GM18868 (cell line): ENCODE data around the gene CRTAC1.

Source experiments
- ATAC-seq: cut with Tn5 transposase; IDR thresholded peaks from one replicate; pipeline ENCODE4 v1.9.1; 2021; ENCODE audit warnings: mild to moderate bottlenecking, moderate library complexity; ENCODE audit not compliant: unreplicated experiment

CRTAC1 gene

DNA sequence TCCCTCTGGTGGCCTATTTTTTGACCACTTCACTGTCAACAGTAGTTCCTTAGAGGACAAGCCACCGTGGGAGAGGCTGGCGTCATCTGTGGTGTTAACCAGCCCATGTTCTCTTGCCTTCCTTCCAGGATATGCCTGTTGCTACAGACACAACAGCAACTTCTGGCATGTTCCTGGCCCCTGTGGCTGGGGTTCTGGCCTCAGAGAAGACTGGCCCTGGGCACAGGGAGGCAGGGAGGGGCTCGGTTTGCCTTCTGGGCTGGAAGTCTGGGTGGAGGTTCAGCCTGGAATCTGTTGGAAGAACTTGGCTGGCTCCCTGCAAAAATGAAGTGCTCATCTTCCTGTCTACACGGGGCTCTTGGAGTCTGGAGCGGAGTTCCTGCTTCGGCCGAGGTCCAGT lies 155.0 kb downstream of the CRTAC1 start:
- no peak for ATAC-seq

DNA sequence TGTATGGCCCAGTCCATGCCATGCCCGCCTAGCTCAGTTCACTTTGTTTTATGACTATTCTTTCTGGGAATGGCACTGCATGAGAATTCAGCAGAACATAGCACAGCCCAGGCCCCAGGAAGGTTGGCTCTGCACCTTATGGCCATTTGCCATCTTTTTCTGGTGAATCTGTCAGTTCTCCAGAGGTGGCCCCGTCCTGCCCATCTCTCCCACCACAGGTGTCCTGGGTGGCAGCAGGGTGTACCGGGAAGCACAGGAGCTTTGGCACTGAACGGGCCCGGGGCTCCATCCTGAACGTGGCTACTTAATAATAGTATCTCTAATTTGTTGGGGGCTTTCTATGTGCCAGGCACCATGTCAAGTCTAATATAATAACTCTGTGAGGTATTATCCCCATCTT lies 156.1 kb downstream of the CRTAC1 start:
- no peak for ATAC-seq

DNA sequence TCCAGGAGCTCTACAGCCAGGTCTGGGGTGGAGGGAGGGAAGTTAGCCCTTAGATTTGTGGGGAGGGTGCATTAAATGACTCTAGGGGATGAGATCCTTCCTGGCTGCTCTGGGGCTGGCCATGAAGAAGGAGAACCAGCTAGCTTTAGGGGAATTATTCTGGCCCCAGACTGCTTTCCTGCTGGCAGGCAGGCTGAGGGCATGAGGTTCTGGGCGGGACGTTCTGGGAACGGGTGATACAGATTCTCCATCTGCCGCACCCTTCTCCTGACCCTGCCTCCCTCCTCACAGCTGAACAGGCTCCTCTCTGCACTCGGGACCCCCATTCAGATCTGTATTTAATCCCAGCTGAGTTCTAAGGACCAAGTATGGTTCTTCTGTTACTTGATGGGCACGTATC lies 156.9 kb downstream of the CRTAC1 start:
- no peak for ATAC-seq

DNA sequence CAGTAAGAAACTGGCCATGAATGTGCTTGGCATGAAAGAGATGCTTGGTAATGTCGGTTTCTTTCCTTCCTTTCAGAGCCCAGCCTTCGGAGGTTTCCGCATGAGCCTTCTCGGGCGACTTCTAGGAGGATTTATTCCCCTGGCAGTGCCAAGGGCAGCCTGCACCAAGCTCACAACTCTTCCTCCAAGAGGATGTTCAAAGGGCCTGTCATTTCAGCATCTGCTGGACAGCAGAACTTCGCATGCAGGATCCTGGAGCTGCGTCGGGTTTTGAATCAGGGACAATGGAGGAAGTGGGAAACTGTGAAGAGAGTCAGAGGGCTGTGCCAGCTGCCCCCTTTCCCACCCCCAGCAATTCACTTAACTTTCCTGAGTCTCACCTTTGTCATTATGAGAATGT lies 159.4 kb downstream of the CRTAC1 start:
- no peak for ATAC-seq

DNA sequence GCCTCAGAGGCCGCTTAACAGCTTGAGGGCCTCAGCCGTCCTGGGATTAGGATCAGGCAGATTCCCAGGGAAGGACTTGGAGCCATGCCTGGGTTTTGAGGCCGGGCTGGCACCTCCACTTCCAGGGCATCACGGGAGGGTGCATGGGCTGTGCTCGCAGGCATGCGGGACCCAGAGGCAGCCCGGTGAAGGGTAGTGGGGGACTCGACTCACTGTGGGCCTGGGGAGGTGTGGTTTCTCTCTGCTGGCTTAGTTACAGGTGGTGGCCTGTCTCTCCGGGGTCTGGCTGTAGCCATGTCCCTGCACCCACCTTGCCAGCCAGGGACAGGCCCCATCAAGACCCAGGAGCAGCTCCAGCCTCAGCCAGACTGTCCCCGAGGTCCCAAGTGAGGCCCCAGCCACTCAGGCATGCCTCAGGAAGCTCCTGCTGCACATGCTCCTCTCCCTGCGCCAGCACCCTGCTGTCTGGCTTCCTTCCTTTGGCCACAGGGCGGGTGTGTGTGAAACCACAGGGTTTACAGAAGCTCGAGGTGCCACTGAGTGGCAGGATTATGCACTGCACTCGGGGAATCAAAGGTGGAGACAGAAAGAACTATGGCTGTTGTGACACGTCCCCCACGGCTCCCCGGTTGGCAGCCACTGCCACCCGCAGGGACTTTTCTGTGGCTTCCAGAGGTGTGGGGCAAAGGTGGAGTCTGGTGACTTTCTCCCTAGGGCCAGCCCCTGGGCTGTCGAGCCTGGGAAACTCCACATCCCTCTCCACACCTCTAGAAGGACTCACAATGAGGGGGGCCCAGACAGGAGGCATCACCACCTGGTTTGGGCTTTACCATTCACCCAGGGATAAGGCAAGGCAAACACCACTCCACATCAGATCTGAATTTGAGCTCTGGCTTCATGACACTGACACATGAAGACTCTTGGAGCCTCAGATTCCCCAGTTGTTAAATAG lies 161.1 kb downstream of the CRTAC1 start:
- ATAC-seq = peak; percentile 99

DNA sequence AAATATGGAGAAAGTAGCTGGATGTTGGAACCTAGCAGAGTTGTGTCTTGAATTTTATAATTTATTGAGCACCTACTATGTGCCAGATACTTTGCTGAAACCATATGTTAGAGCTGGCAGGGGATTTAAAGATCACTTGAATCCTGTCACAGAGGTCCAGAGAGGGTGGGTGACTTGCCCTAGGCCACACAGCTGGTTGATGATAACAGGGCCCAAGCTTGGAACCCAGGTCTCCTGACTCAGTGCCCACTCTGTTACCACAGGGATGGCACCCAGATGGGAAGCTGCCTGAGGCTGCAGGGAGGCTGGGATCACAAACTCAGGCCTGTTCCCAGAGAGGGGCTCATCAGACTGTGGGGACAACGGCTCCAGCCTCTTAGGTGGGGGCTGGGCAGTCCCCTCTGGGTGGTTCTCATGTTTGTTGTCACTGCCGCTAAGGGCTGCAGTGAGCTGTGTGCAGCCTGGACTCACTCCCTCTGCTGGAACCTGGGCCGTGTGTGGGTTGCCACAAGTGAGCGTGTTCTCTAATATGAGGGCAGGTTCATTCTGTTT lies 162.2 kb downstream of the CRTAC1 start:
- ATAC-seq = no peak

DNA sequence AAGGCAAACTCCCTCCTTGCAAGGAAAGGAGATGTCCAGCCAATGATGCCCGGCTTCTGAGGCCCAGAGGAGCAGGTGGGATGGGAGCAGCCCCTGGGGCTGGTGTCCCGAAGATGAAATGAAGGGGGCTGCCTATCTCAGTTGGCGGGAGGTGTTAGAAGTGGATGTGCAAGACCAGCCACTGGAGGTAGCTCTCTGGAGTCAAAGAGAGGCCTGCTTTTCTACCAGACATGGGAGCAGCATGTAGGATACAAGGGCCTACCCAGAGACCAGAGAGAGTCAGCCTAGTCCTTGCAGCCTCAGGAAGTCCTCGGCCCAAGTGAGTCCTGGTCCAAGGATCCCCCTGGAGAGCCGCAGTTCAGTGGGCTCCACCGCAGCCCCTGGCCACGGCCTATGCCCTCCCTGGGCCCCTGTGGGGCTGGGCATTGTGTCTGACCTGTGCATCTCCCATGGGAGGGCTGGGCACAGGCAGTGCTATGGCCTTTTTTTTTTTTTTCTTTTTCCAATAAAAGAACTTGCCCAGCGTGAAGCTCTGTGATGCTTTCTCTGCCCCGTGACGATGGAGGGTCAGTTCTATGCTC lies 163.1 kb downstream of the CRTAC1 start:
- no peak for ATAC-seq

DNA sequence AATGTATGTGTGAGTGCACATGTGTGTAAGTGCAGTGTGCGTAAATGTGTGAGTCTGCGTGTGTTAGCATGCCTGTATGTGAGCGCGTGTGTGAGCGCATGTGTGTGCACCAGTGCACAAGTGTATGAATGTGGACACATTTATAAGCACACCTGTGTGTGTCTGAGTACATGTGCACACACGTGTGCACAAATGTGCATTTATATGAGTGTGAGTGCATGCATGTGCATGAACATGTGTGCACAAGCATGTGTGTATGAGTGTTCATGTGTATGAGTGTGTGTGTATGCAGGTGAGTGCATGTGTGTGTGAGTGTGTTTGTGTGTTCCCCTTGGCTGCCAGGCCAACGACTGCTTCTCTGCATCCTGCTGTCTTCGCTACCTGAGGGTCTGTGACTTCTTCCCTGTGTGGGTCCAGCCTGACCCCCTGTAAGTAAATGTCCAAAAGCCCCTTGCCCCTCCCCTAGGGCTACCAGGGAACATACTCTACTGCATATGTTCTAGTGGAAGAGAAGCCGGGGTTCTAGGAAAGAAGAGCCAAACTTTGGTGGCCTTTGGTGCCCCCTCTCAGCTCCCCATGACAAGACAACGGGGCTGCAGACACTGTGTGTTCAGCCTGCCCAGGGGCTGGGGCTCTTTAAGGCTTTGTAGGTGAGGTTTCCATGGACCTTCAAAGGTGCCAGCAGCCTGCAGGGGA lies 163.7 kb downstream of the CRTAC1 start:
- ATAC-seq = no peak

DNA sequence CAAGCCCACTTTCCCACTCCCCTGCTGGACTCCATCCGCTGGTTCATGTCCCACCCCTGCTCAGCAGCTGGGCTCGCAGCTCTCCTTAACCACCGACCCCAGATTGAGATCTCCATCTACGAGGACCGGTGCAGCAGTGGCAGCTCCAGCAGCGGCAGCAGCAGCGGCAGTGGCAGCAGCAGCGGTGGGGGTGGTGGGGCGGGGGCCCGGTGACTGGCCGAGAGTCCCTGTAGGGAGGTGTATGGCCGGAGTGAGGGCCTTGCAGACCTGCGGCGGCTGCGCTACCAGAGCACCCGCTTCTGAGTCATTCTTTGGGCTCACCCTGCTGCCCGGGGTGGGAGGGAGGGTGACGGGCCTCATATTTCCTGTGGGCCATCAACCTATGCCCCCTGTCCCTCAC lies 164.9 kb downstream of the CRTAC1 start:
- ATAC-seq = no peak

DNA sequence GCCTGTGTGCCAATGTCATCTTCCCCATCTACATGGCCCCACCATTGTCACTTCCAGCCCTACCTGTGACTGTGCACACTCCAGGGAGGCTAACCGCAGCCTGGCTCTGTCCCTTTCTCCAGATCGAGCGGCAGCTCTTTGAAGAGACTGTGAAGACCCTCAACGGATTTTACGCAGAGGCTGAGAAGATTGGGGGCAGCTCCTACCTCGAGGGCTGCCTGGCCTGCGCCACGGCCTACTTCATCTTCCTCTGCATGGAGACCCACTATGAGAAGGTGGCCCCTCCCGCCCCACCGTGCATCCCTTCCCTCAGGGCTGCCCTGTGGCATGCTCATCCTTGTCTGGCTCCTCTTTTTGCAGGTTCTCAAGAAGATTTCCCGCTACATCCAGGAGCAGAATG lies 166.6 kb downstream of the CRTAC1 start:
- no peak for ATAC-seq

DNA sequence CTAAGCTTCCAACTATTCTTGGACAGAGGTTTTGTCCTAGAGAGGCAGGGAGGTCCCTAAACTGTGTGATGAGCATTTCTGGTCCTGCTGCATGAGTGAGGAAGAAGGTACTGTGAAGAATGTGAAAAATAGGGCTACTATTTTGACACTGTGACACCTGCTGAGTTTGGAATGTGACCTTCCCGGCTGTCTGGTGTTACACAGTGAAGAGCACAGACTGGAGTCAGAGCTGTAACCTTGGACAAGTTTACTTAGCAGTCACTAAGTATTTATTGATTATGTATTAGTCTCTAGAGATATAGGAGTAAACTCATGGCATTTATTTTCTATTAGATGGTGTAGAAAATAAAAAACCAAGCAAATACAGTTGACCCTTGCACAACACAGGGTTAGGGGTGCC lies 168.5 kb downstream of the CRTAC1 start:
- ATAC-seq = no peak

DNA sequence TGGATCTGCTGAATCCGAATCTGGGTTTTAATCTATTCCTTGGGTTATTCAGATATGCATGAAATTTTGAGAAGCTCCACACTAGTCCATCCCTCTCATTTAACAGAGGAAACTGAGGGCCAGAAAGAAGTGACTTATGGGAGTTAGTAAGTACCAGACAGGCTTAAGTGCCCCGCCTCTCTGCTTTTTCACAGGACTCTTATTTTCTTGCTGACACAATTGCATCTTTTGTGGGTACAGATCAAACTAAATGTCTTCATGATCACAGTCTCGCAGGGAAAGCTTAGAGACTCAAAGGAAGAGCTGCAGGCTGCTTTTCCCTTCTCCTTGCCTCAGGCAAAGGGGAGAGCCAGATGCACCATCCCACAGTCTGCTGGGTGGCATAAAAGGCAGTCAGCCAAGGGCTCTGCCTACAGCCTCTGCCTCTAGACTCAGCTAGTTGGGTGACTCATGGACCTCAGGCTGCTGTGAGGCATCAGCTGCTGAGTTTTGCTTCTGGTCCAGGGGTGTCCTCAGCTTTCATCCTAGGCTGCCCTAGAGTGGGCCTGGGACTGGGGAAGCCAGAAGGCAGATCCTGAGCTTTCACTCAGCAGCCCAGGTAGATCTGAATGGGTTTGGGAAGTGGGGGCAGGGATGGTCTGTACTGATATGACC lies 169.2 kb downstream of the CRTAC1 start:
- no peak for ATAC-seq

DNA sequence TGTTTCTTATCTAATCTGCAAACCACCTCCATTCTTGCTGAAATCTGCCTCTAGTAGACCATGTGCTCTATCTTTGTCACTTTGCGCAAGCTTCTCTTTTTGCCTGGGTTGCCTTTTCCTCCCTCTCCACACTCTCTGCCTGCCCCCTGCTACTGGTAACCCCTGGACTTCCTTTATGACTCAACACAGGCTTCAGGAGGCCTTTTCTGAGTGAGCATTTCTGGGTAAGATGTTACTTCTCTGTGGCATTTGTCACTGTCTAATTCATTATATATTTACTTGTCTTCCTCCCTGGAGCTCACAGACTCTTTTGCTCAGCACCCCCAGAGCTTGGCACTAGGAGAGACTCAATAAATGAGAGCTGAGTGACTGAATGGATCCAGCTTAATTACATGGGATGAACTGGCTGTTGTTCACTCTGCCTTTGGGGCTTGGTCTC lies 172.4 kb downstream of the CRTAC1 start:
- ATAC-seq = no peak

DNA sequence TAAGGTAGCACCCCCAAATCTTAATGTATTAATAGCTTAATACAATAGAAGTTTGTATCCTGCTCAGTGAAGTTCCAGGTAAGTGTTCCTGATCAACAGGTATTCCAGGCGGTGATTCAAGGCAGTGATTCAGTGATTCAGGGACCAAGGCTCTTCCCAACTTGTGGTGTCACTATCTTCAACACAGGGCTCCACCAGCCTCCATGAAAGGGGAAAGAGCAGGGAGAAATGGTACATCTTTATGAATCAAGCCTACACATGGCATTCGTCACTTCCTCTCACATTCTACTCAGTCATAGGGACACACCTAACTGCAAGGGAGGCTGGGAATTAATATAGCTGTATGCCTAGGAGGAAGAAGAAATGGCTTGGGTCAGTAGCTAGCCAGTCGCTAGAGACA lies 175.7 kb downstream of the CRTAC1 start:
- no peak for ATAC-seq

DNA sequence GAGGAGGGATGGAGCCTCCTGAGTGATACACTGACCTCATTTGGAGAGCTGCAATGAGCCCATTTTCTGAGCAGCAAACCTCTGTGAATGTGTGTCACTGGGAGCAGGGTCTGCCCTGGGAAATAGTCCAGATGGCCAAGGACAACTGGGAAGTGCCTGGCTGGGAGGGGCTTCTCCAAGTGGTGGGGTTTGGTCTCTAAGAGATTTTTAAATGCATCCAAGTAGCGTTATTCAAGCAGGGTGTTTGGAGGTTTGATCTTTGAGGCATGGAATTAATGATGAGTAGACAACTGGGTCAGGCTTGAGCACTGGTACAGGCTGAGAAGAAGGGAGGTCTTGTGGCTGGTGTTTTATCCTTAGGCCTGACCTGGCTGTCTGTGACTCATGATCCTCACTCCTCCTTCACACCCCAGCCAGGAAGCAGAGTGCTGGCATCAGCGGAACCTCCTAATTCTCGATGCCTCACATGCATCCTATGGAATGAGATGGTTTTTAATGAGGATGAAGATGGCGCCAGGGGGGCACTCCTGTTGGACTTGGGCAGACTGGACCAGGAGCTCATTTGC lies 177.5 kb downstream of the CRTAC1 start:
- ATAC-seq = no peak

DNA sequence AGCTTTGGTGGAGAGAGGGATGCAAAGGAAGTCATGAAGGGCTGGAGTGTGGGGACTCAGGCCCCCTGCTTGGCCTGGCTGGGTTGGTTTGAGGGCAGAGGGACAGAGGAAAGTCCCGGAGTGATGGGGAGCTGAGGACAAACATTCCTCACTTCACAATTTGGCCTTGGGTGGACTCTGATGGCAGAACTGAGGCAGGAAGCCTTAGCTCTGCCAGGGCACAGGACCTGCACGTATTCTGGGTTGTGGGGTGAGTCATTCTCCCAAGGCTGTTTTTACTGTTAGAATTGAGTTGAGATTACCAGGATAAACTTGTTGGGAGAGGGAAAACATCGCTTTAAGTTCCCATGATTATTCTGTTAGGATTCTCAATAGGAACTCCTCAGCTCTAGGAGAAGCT lies 178.1 kb downstream of the CRTAC1 start:
- ATAC-seq = no peak

DNA sequence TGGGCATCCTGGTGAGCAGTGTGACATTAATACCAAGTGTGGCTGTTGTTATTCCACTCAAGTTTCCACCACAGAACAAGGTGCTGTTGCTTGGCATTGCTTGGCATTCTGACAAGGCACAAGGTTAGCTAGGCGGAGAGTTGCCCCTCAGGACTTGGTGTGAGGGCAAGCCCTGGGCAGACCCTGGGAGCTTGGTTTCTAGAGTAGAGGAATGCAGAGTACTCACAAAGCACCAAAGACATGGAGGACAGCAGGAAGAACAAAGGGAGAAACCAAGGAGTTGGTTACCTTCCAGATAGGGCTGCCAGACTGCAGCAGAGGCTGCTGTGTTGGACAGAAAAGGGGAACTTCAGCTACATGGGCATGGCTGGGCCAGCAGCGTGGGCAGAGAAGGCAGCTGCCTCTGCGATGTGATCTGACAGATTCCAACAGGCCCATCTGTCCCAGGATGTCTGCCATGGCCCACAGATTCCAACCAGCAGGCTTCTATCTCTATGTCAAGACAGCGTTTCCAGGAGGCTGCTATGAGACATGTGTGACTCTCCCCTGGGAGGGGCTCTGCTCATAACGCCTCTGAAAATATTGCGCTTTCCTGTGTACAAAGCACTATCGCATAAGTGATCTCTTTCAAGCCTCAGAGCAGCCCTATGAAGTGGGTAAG lies 178.9 kb downstream of the CRTAC1 start:
- no peak for ATAC-seq

DNA sequence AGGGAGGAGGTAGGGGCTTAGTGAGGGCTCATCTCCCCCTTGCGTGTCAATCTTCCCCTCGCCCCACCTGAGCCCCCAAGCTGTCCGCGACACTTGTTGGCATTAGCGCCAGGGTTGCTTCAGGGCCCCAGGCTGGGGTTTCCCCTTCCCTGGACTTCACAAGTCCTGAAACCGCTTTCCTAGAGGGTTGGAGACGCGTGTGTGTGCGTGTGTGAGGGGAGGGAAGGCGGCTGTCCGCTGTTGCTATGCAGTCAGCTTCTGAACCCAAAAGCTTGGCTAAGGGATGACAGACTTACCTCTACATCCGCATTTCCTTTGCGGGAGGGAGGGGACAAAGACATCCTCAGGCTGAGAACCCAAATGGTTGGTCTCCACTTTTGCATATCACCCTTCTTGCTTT lies 180.0 kb downstream of the CRTAC1 start:
- ATAC-seq = no peak

DNA sequence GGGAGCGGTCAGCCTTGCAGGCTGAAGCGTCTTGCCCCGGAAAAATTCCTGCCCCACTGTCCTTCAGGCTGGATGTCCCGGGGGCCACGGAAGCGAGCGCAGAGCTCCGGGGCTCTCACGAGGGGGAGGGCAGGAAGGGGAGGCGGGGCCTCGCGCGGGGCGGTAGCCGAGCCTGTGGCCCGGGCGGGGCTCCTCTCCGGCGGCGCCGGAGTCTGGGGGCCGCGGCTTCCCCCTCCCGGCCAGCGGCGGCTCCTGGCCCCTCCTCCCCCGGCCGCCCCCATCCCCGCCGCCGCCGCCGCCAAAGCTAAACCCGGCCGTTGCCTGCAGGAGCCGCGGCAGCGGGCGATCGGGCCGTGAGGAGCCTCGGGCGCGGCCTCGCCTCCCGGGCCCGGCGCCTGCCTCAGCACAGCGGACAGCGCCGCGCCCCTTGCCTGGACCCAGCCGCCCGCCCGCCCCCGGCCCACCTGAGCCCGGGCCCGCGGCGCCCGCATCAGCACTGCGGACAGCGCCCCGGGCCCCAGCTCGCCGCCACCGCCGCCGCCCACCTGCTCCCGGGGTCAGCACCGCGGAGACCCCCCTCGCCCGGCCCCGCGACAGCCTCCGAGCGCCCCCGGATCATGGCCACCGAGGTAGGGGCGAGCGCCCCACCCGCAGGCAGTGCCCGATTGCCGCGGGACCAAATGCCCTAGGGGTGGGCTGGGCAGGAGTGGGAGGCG lies 180.6 kb downstream of the CRTAC1 start, which contains the start of gene GOLGA7B:
TSS of gene GOLGA7B (plus strand) at position 157 of the 716 bp plus-strand sequence. CDS start at position 618, 461 bp downstream.
- peak; percentile 75 for ATAC-seq
